COLO829 (cell line): ENCODE results near the gene KISS1R.
A peak's percentile ranks its signal among the peaks of the same experiment; 100 is the strongest.

Experiments
- DNase-seq: peaks from one replicate; pipeline ENCODE4 v3.0.0; 2012; ENCODE audit warnings: low spot score

Gene KISS1R

DNA sequence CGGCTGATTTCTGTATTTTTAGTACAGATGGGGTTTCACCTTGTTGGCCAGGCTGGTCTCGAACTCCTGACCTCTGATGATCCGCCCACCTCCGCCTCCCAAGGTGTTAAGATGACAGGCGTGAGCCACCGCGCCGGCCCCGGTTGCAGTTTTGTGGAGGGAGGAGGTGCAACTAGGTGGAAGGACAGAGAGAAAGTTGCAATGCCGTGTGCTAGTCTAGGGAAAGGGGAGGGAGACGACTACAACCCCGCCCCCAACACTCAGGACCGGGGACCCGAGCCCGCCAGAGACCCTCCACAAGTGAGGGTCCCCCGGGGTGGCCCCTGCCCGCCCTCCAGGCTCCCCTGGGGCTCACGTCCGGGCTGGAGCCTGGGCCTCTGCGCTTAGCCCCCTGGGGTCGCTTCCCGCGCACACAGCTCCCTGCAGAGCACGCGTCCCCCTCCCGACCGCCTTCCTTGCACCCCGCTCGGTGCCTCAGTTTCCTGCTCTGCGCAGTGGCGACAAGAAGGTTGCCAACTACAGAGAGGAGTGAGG lies 7.5 kb downstream of the KISS1R start:
- no peak for DNase-seq

DNA sequence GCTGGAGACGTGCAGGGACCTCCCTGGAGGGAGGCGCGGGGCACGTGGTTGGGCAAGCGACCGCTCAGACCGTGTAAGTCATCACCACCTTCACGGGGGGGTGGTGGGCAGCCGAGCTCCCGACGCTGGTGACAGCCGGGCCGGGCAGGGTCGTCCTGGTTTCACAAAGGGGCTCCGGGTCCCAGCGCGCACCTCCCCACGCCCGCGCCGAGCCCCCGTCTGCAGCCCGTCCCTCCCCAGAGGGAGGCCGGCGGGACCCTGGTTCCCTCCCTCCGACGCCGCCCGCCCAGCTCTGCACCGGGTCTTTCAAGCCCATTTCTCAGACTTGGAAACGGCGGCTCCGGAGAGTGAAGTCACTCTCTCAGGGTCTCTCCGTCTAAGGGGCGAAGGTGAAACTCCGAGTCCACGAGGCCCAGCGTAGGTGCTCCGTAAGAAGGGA lies 8.0 kb downstream of the KISS1R start:
- peak; percentile 63 for DNase-seq

DNA sequence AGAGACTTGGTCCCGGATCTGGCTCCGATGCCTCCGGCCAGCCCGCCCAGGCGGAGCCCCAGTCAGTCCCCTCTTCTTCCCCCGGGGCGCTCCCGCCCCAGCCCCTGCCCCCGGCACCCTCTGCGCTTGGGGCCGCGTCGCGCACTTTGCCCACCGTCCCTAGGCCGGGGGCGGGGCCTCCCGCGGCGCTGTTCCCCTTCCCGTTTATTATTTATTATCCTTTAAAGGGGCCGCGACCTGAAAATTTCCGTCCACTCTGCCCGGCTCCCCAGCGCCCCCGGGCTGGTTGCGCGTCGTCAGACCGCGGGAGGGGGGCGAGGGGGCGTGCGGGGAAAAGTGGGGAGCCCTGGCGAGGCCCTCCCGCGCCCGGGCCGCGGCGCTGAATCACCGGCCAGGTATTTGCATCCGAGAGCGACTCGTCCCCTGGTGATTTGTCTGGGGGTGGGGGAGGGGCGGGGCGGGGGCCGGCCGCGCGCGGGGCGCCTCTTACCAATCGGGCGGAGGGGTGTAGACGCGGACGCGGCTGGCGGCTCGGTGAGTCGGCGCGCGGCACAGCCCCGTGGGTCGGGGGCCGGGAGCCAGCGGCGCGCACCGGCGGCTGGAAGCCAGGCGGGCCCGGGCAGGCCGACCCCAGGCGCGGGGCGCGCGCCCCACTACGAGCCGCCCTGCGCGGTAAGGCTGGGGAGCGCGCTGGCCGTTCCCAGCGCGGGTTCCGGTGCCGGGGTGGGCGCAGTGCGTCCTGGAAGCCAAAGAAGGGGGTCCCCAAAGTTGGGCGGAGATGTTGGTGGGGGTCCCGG lies 8.6 kb downstream of the KISS1R start, which contains the start of gene ARID3A:
ARID3A (plus strand) TSS at position 510 of the 797 bp plus-strand sequence. CDS start 3,494 bp downstream, outside the sequence.
- DNase-seq = peak; percentile 89

DNA sequence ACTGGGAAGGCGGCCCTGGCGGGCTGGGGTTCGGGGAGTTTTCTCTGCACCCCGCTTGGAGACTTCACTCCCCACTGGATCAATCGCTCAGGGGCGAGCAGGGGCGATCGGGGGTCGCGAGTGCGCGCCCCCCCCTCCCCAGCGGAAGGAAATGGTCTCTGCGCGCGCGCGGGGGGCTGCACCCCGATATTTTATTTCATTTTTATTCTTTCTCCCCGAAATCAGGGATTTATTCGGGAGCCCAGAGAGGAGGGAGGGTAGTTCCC lies 9.1 kb downstream of the KISS1R start:
- DNase-seq = no peak

DNA sequence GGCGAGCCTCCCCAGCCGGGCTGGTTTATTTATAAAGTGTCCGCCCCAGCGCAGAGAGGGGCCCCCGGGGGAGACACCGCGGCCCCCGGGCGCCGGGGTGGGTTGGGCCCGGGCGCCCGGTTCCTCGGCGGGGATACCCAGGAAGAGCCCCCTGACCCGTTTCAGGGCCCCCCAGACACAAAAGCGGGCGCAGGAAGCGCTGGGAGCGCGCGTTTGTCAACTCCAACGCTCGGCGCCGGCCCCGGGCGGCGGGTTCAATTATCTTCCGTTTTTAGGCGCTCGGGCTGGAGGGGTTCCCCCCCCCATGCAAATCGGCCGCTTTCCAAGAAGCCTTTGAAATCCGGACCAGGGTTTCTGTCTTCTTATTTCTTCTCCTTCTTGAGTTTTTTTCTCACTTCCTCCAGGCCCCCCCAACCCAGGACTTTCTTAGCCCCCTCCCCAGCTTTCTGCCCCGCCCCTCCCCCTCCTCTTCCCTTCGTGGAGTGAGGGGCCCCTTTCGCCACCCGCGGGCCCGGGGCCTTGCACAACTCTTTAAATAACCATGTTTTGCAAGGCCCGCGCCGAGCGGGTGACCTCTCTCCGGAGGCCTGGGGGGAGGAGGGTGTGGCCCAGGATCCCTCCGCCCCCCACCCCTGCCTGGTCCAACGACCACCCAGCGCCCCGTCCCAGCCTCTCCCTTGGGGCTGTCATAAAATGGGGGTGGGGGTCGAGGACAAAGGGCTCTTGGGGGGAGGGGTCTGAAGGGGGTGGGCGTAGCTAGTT lies 9.6 kb downstream of the KISS1R start:
- DNase-seq = no peak

DNA sequence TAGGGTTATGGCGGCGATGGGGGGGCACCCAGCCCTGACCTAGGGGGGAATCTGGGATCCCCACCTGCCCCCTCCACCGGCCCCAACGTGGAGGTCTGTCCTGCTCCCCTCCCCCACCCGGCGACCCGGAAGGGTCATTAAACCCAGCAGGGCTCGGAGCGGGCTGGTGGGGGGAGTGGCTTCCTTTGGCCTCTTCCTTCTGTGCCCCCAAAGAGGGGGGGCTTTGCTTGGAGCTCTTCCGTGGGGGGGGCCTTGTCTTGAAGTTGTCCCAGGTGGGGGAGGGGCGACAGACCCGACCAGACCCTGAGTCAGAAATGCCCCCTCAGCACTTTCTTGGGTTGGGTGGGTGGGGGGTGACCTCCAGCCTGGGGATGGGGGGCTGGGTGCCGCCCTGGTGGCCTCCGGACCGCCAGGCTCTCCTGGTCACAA lies 10.2 kb downstream of the KISS1R start:
- no peak for DNase-seq

DNA sequence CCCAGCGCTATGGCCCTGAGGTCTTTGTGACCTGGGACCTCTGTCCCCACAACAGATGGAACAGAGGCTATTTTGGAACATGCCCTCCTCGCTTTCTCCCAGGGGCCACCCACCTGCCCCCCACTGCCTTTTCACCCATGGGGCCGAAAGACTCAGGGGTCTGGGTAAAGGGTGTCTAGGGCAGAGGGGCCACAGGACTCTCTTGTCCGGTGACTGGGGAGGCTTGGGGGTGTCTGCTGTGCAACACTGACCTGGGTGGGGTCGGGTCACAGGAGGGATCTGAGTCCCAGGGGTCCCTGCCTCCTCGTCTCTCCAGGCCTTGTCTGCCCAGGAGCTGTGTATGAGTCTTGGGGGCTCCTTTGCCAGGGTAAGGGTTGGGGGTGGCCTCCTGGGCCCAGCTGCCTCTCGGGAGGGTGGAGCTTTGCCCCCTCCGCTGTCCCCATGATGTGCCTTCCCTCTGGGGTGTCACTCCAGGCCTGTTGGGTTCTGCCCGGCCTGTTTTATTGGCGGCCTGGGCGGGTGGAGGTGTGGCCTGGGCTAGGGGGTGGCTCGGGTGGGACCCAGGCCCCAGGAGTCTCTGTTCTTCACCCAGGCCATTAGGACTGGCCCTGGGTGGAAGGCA lies 10.8 kb downstream of the KISS1R start:
- no peak for DNase-seq

DNA sequence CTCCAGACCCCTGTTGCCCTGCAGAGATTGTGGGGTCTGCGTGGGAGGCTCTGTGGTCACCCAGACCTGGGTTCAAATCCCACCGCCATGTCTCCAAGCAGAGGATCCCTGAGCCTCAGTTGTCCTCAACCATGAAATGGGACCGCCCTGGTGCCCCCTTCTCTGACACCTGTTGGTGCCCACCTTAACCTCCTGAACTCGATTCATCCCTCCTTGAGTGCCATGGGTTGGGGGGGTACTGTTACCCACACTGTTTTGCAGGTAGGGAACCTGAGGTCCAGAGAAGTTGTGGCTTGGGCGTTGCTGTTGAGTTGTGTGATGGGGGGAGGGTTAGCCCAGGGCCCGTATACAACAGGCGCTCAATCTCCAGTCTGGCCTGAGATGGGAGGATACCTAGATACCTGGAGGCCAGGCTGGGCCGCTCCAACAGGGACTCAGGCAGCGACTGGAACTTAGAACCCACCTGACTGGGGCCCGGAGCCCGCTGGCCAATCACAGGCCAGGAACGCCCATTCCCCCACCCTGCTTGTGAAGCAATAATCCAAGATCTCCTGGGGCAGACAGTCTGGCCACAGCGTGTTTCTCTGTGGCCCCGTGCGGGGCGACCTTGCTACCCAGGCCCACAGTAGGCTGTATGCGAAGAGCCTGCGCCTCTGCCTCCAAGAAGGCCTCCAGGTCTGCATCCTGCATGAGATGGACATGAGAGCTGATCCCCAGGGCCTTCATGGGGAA lies 11.5 kb downstream of the KISS1R start:
- DNase-seq = no peak

DNA sequence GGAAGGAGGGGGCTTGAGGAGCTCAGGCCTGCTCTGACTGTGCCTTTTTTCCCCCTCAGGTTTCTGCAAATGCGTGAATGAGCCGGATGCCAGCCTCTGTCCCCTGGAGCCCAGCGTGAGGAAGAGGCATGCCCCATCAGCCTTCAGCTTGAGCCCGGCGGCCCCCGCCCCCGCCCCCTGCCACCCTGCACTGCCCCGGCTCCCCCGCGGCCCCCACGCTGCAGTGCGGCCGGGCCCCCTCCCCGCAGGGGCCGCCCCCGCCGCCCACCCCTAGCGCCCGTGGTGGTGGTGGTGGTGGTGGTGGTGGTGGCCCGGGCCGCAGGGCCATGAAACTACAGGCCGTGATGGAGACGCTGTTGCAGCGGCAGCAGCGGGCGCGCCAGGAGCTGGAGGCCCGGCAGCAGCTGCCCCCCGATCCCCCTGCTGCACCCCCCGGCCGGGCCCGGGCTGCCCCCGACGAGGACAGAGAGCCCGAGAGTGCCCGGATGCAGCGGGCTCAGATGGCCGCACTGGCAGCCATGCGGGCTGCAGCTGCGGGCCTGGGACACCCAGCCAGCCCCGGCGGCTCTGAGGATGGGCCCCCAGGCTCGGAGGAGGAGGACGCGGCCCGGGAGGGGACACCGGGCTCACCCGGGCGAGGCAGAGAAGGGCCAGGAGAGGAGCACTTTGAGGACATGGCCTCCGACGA lies 12.2 kb downstream of the KISS1R start:
- no peak for DNase-seq

DNA sequence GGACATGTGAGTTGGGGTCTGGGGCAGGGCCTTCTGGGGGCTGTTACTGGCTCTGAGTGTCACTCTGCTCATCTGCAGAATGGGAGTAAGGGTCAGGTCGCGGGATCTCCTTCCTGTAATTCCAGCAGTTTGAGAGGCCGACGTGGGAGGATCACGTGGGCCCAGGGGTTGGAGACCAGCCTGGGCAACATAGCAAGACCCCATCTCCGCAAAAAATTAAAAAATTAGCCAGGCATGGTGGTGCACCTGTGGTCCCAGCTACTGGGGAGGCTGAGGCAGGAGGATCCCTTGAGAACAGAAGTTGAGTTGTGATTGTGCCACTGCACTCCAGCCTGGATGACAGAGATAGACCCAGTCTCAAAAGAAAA lies 12.7 kb downstream of the KISS1R start:
- no peak for DNase-seq

DNA sequence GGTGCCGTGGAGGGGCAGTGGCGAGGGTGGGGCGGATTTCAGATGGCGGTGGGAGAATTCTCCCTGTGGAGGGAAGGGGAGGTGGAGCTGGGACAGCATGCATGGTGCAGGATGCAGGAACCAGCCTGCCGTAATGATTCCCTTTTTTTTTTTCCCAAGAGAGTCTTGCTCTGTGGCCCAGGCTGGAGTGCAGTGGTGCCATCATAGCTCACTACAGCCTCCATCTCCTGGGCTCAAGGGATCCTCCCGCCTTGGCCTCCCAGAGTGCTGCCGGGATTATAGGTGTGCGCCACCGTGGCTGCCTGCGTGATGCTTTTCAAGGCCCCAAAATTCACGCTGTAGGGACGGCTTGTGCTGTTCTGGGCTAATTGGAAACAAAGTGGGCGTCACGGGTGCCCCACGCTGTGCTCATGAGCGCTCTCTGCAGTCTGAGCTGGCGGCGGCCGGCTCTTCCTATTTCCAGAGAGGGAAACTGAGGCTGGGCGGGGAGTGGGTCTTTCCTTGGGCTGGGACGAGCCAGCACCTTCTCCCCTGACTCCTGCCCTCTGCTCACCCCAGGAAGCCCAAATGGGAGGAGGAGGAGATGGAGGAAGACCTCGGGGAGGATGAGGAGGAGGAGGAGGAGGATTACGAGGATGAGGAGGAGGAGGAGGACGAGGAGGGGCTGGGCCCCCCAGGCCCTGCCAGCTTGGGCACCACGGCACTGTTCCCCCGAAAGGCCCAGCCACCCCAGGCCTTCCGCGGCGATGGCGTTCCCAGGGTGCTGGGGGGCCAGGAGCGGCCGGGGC lies 14.9 kb downstream of the KISS1R start:
- DNase-seq = no peak

DNA sequence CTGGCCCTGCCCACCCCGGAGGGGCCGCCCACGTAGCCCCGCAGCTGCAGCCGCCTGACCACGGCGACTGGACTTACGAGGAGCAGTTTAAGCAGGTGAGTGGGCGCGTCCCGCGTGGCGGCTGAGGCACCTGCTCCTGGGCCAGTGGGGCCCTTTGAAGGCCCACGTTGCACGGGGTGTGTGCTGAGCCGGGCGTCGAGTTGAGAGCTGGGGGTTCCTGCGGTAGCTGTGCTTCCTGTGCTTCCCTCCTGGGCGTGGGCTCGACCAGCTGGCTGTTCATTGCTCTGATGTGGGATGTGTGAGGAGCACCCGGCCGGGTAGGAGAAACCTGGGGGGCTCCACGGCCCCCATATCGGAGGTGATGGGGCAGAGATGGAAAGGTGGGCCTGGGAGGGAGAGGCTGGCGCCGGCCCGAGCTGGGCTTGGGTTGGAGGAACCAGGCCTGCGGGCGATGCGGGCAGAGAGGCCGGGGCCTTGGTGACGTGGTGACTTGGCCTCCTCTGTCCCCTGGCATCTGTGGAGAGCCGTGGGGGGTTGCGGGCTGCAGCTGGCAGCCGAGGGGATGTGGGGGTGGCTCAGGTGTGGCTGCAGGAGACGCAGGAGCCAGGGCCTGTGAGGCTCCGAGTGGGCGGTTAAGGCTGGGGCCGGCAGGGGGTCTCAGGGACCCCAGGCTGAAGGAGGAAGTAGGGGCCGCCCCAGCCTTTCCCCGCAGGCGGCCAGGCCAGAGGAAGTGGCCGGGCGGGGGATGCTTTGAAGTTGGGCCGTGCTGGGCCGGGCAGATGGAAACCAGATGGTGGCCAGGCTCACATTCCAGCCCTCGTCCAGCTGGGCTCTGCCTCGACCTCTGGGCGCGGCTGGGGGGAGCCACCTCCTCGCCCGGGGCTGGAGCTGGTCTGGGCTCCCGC lies 15.8 kb downstream of the KISS1R start:
- no peak for DNase-seq

DNA sequence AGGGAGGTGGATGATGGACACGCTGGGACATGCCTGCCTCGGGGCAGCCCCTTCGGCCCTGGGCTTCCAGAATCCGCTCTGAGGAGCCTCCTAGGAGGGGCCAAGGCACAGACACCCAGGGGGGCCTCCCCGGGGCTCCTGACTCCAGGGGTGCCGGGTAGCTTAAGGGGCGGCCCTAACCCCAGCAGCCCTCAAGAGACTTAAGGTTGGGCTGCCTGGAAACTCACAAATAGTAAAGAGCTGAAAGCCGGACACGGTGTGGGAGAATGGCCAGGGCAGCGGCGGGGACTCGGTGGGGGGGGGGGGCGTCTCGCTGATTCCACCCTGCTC lies 16.4 kb downstream of the KISS1R start:
- no peak for DNase-seq

DNA sequence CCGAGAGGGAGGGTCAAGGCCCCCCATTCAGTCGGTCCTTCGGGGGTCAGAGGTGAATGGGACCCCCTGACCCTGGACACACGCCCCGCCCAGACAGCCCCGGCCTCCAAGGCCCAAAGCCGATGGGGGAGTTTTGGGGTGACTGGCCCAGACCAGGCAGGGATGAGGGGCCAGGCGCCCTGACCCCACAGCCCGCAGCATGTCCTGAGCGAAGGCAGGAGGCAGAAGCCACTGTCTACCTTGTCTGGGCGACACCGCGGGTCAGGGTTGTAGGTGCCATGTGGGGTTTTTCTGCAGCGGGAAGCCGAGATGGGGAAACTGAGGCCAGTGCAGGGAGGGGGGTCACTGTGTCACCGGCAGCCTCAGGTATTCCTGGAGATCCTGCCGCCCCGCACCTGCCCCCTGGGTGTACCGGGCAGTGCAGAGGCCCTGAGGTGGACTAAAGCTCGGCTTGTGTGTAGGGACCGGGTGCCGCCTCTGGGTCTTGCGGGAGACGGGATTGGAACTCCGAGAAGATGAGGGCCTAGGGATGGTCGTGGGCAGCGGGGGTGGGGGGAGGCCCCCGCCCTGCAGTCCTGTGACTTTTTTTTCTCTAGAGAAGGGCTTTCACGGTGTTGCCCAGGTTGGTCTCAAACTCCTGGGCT lies 17.2 kb downstream of the KISS1R start:
- DNase-seq = no peak

DNA sequence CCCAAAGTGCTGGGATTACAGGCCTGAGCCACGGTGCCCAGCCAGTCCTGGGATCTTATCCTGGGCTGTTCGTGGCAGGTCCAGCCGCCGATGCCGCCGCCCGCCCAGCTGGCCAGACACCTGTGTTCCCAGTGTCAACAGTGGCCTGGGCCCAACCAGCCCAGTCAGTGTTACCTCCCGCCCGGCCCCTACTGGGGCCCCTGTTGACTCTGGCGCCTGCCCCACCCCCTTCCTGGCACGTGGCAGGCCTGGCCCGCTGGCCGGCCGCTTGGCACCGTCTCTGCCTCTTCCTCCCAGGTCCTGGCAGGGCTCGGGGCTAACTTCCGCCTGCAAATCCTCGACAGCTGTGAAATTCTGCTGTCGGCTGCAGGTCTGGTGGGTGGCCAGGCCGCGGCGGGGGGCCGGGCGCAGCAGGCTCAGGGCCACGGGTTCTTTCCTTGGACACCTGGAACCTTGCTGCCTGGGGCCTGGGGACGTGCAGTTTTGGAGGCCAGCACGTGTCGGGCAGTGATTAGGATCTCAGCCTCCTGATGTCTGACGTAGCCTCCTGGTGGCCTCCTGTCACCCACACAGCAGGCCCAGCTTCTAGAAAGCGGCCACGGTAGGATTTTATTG lies 17.8 kb downstream of the KISS1R start:
- no peak for DNase-seq

DNA sequence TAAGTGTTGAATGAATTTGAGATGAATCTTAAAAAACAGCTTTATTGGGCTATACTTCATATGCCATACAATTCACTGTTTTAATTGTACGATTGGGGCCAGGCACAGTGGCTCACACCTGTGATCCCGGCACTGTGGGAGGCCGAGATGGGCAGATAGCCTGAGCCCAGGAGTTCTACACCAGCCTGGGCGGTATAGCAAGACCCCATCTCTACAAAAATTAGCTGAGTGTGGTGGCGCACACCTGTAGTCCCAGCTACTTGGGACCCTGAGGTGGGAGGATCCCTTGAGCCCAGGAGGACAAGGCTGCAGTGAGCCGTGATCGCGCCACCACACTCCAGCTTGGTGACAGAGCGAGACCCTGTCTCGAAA lies 19.0 kb downstream of the KISS1R start:
- no peak for DNase-seq

DNA sequence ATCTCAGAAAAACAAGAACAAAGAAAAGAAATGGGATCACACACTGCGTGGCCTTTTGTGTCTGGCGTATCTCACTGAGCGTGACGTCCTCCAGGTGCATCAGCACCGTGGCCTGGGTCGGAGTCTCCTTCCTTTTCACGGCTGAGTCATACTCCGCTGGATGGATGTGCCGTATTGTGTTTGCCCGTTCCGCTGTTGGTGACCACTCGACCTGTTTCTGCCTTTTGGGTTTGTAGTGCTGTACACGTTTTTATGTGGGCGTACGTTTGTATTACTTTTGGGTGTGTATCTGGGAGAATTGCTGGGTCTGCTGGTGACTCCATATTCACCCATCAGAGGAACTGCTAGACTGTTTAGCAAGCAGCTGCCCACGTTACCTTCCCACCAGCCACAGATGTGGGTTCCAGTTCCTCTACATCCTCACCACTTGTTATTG lies 20.1 kb downstream of the KISS1R start:
- DNase-seq = no peak

DNA sequence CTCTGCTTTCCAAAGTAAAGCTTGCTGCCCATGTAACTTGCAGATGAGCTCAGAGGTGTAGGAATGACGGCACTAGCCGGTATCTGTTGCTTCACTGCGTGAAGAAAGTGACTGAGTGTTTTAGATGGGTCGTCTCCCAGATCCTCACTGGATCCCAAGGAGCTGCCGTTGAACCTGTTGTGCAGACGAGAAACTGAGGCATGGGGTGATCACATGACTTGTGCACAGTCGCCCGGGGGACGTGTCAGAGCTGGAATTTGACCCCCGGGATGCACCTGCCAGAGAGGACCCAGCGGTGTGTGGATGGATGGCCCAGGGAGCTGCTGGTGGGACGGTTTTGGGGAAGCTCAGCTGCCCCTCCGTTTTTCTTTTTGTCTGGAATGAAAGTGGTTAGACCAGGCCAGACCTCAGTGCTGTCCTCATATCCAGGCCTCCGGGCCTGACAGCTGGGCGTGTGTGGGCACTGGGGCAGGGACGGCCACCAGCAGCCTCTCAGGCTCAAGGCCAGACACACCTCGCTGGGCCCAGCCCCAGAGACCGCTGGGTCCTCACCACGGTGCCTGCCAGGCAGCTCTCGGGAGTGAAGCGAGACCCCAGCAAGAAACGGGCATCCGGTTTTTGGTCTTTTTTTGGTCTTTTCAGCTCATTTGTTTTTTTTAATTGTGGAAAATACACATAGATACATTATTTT lies 21.2 kb downstream of the KISS1R start:
- DNase-seq = no peak
